Measurements from ENCODE around the gene LAMP1.
"Not testable (repeated sequence)": the region's sequence is repeated elsewhere in the genome, so short reads cannot be mapped to it uniquely, and the experiment has no call there.

Gene LAMP1

DNA sequence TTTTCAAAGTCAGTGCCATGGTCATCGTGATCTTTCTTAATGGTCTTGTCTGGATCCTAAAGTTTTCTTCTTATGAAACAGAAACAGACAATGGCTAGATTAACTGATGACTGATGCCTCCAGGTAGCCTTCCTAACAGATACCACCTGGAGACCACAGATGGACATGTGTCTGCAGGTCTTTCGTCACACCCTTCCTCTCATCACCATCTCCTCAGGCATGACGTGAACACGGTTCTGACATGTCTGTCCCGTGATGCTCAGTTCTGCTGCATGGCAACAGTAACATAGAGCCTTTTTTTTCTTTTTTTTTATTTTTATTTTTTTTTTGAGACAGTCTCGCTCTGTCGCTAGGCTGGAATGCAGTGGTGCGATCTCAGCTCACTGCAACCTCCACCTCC, 13.1 kb upstream of the LAMP1 start:
- DNase-seq (ENCODE audit: low spot score in 2 of 2) (no peak), ATAC-seq (no peak)
- no peaks in the 10 kb centered on the region for H3K36me3 Mint-ChIP-seq
- H3K4me1 Mint-ChIP-seq = no peaks in the 10 kb centered on the region
- no peak overlapping the region for H3K27ac Mint-ChIP-seq
- no peak overlapping the region for H3K4me3 Mint-ChIP-seq
- H3K9me3 Mint-ChIP-seq = no peaks in the 10 kb centered on the region

DNA sequence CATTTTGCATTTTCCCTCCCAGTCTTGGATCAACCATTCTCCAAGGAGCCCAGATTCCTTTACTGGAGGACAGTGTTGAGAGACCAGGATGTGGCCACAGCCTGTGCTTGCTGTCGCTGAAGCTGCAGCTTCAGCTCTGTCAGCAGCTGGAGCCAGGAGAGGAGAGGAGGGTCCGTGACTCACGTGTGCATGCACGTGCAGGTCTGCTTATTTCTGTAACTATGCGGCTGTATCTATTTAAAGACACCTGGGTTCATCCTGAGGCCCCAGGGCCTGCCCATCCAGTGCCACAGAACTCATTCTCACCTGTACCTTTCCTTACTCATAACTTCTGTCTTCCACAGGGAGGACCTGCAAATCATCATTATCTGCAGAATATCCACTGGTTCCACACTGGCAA, 8.2 kb upstream of the LAMP1 start:
- Mint-ChIP-seq H3K36me3 (no peaks in the 10 kb centered on the region), H3K27ac (no peak overlapping the region), H3K9me3 (no peaks in the 10 kb centered on the region), H3K4me3 (no peak overlapping the region), H3K4me1 (peaks cover 9% of the 10 kb centered on the region)
- ATAC-seq (no peak), DNase-seq (ENCODE audit: low spot score in 2 of 2) (no peak)

DNA sequence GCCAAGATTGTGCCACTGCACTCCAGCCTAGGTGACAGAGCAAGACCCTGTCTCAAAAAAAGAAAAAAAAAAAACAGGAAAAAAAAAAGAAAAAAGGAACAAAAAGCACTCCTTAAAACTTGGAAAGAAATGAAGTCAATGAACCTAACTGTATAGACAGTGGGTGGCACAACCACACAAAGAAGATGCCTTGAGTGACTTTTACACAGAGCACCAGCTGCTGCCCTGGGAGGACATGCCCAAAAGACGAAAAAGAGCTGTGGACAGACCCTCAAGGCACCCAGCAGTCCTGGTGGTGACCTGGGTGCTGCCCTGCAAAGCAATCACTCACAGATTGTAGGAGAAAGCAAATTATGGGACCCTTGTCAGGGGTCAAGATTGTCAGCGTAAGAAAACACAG, 5.9 kb upstream of the LAMP1 start:
- Mint-ChIP-seq H3K4me3 (peak overlapping the region; percentile 20), H3K27ac (no peak overlapping the region)

DNA sequence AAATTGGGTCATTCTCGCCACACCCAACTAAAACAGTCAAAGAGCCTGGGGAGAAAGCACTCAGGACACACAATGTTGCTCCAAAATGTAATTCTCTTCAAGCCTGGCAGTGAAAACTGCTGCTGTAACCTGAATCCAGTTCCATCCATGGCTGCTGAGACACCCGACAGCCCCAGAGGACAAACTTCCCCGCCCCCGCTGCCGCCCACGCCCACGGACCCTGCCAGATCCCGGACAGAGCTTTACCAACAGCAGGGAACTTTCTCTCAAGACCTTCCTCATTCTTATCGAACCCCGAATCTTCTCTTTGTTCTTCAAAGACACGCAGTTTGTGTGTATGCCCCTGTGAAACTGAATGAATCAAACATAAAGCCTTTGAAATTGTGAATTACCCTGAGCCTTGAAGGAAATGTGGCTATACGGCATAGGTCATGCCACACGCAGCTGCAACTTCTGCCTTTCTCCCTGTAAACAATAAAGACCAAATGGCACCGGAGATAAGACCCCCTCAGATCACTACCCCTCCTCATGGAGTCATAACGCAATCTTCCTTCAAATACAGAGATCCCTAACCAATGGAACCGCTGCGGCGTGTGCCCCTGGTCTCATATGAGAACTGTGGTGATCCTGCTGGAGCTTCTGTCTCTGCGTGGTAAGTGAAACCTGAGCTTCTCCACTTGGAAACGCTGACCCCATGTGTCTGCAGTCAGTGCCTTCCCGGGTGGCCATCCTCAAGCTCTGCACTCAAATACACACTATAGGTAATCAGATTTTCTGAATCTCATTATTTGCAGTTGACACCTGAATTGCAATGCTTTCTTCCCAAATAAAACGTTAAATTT, 4.8 kb upstream of the LAMP1 start:
- H3K4me3 Mint-ChIP-seq = peak overlapping the region; percentile 40
- H3K36me3 Mint-ChIP-seq = peaks cover 15% of the 10 kb centered on the region

More for the DNA sequence above, 5.9 kb upstream of the LAMP1 start:
- peaks cover 9% of the 10 kb centered on the region for H3K4me1 Mint-ChIP-seq
- H3K9me3 Mint-ChIP-seq = no peaks in the 10 kb centered on the region
- DNase-seq (ENCODE audit: low spot score in 2 of 2) (no peak), ATAC-seq (no peak)
- peaks cover 4% of the 10 kb centered on the region for H3K36me3 Mint-ChIP-seq

DNA sequence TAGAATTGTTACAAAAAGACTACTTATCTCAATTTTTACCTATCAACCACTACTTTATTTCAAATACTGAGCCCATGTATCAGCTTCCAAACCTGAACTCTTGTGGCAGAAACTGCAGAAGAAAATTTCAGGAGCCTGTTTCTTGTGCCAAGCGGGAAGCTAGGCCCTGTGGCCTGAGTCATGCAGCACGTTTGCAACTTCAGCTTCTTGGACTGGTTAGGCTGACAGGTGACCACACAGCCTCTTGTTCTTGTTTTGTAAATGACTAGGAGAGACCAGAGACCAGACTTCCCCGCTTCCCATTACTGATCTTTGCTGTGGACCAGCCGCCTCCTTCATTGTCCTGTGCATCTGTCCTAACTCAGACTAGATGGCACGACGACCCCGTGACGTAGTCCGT, 3.4 kb upstream of the LAMP1 start:
- H3K36me3 Mint-ChIP-seq = peaks cover 28% of the 10 kb centered on the region
- DNase-seq (ENCODE audit: low spot score in 2 of 2) (no peak), ATAC-seq (no peak)
- H3K4me3 Mint-ChIP-seq = no peak overlapping the region
- no peaks in the 10 kb centered on the region for H3K9me3 Mint-ChIP-seq
- H3K27ac Mint-ChIP-seq = no peak overlapping the region
- peaks cover 30% of the 10 kb centered on the region for H3K4me1 Mint-ChIP-seq

More for the DNA sequence above, 4.8 kb upstream of the LAMP1 start:
- DNase-seq (ENCODE audit: low spot score in 2 of 2) (no peak), ATAC-seq (no peak)
- Mint-ChIP-seq H3K4me1 (peaks cover 18% of the 10 kb centered on the region), H3K27ac (peak overlapping the region; percentile 7), H3K9me3 (no peaks in the 10 kb centered on the region)

DNA sequence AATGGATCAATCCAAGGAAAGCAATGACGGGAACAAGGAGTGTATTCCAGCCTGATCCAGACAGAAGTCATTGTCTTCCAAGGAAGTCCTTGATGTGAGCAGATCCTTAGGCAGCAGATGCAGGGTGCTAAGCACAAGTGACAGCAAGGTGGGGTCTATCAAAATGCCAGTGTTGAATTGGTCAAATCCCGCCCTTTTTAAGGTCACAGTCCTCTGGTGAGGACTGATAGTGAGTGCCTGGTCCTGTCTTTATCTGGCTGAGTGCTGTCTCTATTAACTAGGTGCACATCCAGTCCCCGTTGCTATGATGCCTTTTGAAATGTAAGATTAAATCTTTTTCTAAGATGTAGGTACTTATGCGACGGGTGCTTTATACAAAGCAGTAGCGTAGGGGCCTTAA, 1.3 kb upstream of the LAMP1 start:
- ATAC-seq = no peak
- H3K27ac Mint-ChIP-seq = peak overlapping the region; percentile 100
- no peak for DNase-seq (ENCODE audit: low spot score in 2 of 2)
- no peaks in the 10 kb centered on the region for H3K9me3 Mint-ChIP-seq
- H3K4me3 Mint-ChIP-seq = no peak overlapping the region
- H3K36me3 Mint-ChIP-seq = peaks cover 40% of the 10 kb centered on the region
- H3K4me1 Mint-ChIP-seq = peaks cover 33% of the 10 kb centered on the region

DNA sequence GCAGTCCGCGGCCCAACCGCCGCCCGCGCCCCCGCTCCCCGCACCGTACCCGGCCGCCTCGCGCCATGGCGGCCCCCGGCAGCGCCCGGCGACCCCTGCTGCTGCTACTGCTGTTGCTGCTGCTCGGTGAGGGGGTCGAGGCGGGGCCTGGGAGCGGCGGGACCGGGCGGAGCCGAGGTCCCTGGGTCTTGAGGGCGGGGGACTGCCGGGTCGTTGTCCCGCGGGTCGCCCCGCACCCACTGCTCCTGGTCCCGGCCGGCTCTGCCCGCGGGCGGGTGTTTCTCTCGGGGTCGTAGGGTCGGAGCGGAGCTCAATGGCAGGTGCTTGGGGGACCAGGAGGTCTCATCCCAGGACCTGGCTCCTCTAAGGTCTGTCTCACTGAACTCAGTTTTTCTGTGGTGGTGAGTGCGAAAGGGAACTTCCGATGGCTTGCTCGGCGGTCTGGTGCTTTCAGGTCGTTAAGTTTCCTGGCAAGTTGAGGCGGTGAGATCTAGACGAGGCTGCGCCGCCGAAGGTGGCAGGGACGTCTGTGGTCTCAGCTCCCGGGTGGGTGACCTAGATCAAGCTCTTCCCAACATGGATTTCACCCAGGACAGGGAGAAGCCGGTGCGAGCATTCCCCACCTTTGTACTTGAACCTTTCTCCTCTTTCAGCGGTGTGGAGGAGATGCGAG, 467 bp downstream of the LAMP1 start:
- DNase-seq (ENCODE audit: low spot score in 2 of 2) (peak; percentile 50 to 79), ATAC-seq (peak; percentile 83)

DNA sequence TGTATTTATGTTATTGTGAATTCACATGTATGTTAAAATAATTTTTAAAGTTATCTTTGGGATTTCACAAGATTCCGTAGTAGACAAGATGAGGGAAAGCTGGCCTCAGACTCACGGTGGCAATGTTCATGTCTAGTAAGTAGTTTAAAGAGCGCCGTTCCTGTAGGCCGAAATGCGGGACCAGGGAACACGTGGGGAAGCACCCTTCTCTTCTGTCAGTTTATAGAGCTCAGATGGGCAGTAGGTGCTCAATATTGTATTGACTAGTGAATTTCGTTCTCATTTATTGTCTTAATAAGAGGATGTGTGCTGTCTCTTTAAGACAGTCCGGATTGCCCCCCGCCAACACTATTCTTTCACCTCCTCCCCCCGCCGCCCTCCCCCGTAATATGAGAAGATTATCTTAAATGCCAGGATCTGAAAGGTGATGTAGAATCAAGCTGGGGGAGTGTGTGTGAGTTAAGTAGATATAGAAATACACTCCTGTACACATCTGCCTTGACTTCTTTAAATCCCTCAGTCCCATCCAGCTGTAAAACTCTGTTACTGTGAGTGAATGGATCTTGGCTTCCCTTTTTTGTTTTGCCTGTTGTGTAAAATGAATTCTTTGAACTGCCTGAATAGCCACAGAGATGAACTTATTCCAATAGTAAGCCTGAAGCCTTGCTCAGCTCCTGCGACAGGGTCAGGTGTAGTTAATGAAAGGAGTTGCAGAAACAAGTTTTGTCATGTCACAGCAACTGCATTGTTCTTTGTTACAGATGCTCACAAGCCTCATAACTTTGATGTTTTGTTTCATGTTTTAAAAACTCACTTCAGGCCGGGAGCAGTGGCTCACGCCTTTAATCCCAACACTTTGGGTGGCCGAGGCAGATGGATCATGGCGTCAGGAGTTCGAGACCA, 1.3 kb downstream of the LAMP1 start:
- H3K27ac Mint-ChIP-seq = peak overlapping the region; percentile 100
- no peak for ATAC-seq

More for the DNA sequence above, 467 bp downstream of the LAMP1 start:
- peak overlapping the region; percentile 100 for H3K27ac Mint-ChIP-seq
- H3K9me3 Mint-ChIP-seq = no peaks in the 10 kb centered on the region
- peaks cover 26% of the 10 kb centered on the region for H3K4me1 Mint-ChIP-seq
- peak overlapping the region; percentile 88 for H3K4me3 Mint-ChIP-seq
- peaks cover 52% of the 10 kb centered on the region for H3K36me3 Mint-ChIP-seq

DNA sequence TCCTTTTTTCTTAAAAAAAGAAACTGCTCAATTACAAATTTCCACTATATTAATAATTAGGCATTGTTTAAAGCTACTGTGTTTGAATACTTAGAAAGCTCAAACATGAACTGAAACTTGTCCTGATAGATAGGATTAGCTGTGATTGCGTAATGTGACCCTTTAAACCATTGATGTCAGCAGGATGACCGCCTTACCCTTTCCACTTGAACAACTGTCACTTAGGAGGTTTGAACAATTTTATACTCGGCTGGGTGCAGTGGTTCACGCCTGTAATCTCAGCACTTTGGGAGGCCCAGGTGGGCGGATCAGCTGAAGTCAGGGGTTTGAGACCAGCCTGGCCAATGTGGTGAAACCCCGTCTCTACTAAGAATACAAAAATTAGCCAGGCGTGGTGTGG, 2.9 kb downstream of the LAMP1 start:
- no peak overlapping the region for H3K4me3 Mint-ChIP-seq
- no peak for ATAC-seq
- peaks cover 40% of the 10 kb centered on the region for H3K4me1 Mint-ChIP-seq
- no peak overlapping the region for H3K27ac Mint-ChIP-seq
- peaks cover 52% of the 10 kb centered on the region for H3K36me3 Mint-ChIP-seq
- H3K9me3 Mint-ChIP-seq = no peaks in the 10 kb centered on the region
- DNase-seq (ENCODE audit: low spot score in 2 of 2) = no peak

More for the DNA sequence above, 1.3 kb downstream of the LAMP1 start:
- H3K4me1 Mint-ChIP-seq = peaks cover 31% of the 10 kb centered on the region
- H3K4me3 Mint-ChIP-seq = peak overlapping the region; percentile 88
- DNase-seq (ENCODE audit: low spot score in 2 of 2) = peak in 1 of 2 donors; percentile 50
- H3K9me3 Mint-ChIP-seq = no peaks in the 10 kb centered on the region
- H3K36me3 Mint-ChIP-seq = peaks cover 52% of the 10 kb centered on the region

DNA sequence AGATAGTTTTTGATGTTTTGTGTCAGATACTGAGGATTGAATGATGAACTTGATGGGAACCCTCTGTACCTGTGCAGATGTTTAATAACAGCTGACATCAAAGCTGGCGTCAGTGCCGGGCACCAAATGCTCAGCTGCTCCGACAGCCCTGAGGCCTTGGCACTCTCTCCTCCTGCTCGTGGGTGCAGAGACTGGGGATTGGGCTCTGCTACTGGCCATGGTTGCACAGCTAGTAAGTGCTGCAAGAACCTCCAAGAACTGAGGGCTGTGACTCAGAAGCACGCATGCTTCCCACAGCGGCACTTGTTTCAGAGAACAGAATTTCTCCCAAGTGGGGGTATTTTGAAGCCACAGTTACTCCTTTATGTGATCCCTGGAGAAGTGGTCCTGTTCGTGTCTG, 5.9 kb downstream of the LAMP1 start:
- no peak overlapping the region for H3K27ac Mint-ChIP-seq
- DNase-seq (ENCODE audit: low spot score in 2 of 2) (no peak), ATAC-seq (no peak)
- H3K4me1 Mint-ChIP-seq = peaks cover 34% of the 10 kb centered on the region
- no peaks in the 10 kb centered on the region for H3K9me3 Mint-ChIP-seq
- H3K4me3 Mint-ChIP-seq = no peak overlapping the region
- H3K36me3 Mint-ChIP-seq = peaks cover 50% of the 10 kb centered on the region

DNA sequence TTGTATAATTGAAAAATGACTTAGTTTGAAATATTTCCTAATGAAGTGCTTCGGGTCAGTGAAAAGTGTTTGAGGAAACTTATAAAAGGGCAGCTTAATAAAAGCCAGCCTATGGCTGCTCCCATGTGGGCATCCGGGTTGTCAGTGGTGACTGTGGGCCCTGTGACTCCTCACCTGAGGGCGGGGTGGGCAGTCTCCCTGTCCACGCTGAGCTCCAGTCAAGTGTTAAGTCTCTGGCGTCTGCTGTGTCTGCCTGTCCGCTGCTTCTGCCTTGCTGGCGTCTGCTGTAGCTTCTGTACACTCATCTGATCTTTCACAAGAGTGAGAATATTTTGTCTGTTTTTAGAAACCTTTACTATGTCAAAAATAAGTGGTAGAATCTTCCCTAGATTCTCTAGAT, 7.1 kb downstream of the LAMP1 start:
- H3K9me3 Mint-ChIP-seq = no peaks in the 10 kb centered on the region
- H3K27ac Mint-ChIP-seq = peak overlapping the region; percentile 51
- no peak for DNase-seq (ENCODE audit: low spot score in 2 of 2)
- peaks cover 53% of the 10 kb centered on the region for H3K36me3 Mint-ChIP-seq
- ATAC-seq = no peak
- peaks cover 24% of the 10 kb centered on the region for H3K4me1 Mint-ChIP-seq
- no peak overlapping the region for H3K4me3 Mint-ChIP-seq

DNA sequence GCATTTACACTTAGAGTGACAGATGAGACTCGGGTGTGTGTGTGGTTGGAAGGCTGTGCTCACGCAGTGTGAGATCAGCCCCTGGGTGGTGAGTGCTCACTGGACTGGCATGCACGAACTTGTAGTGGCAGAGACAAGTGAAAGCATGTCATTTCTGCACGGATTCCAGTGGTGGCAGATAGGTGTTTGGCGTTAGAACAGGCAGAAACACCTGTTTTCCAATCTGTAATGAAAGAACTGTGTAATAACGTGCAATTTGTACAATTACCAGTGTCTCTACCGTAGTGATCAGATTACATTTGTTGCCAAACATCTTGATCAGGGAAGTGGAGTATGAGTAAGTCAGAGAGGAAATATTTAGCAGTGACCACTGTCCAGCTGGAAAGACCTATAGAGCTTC, 8.2 kb downstream of the LAMP1 start:
- peaks cover 24% of the 10 kb centered on the region for H3K4me1 Mint-ChIP-seq
- no peaks in the 10 kb centered on the region for H3K9me3 Mint-ChIP-seq
- H3K36me3 Mint-ChIP-seq = peaks cover 59% of the 10 kb centered on the region
- H3K4me3 Mint-ChIP-seq = no peak overlapping the region
- DNase-seq (ENCODE audit: low spot score in 2 of 2) (no peak), ATAC-seq (no peak)
- peak overlapping the region; percentile 51 for H3K27ac Mint-ChIP-seq

DNA sequence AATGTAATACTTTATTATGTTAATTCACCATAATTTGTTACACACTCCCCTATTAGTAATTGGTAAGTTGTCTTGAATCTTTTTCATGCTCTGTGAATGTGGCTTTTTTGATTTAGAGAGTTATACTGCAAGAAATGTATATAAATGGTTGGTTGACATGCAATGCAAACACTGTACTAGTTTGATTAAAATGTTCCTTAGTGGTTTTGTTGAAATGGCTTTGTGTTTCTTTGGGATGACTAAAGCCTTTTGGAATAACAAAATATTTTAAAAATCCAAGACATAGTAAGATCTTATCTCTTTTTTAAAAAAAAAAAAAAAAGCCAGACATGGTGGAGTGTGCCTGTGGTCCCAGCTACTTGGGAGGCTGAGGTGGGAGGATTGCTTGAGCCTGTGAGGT, 10.5 kb downstream of the LAMP1 start:
- H3K4me3 Mint-ChIP-seq = no peak overlapping the region
- H3K27ac Mint-ChIP-seq = no peak overlapping the region
- DNase-seq (ENCODE audit: low spot score in 2 of 2) (no peak), ATAC-seq (no peak)
- H3K36me3 Mint-ChIP-seq = peaks cover 64% of the 10 kb centered on the region
- H3K4me1 Mint-ChIP-seq = peaks cover 24% of the 10 kb centered on the region
- no peaks in the 10 kb centered on the region for H3K9me3 Mint-ChIP-seq

DNA sequence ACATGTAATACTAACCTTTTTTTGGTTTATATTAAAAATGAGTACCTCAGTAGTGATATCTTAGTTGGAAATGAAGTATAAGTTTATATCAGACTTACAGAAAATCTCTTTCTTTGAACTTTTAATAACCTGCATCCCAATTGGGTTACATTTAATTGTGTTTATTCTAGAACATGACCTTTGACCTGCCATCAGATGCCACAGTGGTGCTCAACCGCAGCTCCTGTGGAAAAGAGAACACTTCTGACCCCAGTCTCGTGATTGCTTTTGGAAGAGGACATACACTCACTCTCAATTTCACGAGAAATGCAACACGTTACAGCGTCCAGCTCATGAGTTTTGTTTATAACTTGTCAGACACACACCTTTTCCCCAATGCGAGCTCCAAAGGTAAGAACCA, 12.4 kb downstream of the LAMP1 start:
- Mint-ChIP-seq H3K9me3 (no peaks in the 10 kb centered on the region), H3K36me3 (peaks cover 76% of the 10 kb centered on the region), H3K27ac (no peak overlapping the region), H3K4me1 (peaks cover 24% of the 10 kb centered on the region), H3K4me3 (no peak overlapping the region)
- no peak for DNase-seq (ENCODE audit: low spot score in 2 of 2)
- no peak for ATAC-seq

DNA sequence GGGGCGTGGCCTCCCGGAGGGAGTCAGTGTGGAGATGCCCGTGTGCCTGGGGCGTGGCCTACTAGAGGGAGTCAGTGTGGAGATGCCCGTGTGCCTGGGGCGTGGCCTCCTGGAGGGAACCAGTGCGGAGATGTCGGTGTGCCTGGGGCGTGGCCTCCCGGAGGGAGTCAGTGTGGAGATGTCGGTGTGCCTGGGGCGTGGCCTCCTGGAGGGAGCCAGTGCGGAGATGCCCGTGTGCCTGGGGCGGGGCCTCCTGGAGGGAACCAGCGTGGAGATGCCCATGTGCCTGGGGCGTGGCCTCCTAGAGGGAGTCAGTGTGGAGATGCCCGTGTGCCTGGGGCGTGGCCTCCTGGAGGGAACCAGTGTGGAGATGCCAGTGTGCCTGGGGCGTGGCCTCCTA, 17.1 kb downstream of the LAMP1 start:
- H3K4me1 Mint-ChIP-seq = peaks cover 17% of the 10 kb centered on the region
- not testable (repeated sequence) for H3K27ac Mint-ChIP-seq; ATAC-seq; DNase-seq (ENCODE audit: low spot score in 2 of 2); H3K9me3 Mint-ChIP-seq; H3K4me3 Mint-ChIP-seq
- H3K36me3 Mint-ChIP-seq = peaks cover 86% of the 10 kb centered on the region

Data from stimulated activated effector memory CD8-positive, alpha-beta T cell treated with anti-CD3 and anti-CD28 coated beads, Interleukin-12 subunit alpha, Interleukin-12 subunit beta, amount 100 ng/mL, for 72 hours (primary cell).